Suprapubic skin (tissue), 4 donors: ENCODE measurements around the gene MCM9.

ENCODE experiments used
- EP300 ChIP-seq: sonication (generic); formaldehyde crosslinking; IDR thresholded peaks from one replicate; pipeline ENCODE4 v1.6.1; 2017; ENCODE audit warnings: antibody characterized with exemption
- POLR2A ChIP-seq, 2 donors: fragments of 450-650 bp; IDR thresholded peaks; one replicate each; pipeline ENCODE4 v1.6.1; 2017; ENCODE audit warnings: antibody characterized with exemption in 2 of 2, mild to moderate bottlenecking in 2 of 2, moderate library complexity in 2 of 2
- POLR2AphosphoS5 ChIP-seq, 3 donors: sonication (generic); formaldehyde crosslinking; IDR thresholded peaks; one replicate each; pipeline ENCODE4 v1.6.1; 2017; ENCODE audit warnings: antibody characterized with exemption in 3 of 3
- TF ChIP-seq, protein P1 (sequence below), 2 donors: fragments of 200-600 bp in 1 of 2; fragments of 450-650 bp in 1 of 2; sonication (generic) in 1 of 2; IDR thresholded peaks; one replicate each; pipeline ENCODE4 v1.5.1; 2016 to 2019; ENCODE audit warnings: antibody characterized with exemption in 2 of 2, mild to moderate bottlenecking in 1 of 2, moderate library complexity in 1 of 2

DNA sequence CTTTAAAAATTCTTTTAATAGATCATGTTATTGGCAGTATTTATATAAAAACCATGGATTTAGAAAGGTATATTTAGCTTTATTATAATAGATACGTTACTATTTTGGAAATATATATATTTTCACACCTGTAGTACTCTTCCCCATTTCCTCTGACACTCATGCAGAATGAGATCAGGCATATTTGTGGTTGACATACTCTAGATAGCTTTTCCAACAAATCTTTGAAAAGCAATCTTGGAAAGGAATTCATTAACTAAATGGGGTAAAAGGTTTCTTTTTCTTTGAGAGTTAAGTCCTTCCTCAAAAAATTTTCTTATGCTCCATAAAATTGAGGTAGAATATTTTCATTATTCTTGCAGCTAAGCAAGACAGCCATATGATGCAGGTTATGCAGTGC is 26.5 kb downstream of the MCM9 start:
- no peak for TF ChIP-seq POLR2A (IDR thresholded peaks at IDR 0.05)
- TF ChIP-seq, protein P1, sequence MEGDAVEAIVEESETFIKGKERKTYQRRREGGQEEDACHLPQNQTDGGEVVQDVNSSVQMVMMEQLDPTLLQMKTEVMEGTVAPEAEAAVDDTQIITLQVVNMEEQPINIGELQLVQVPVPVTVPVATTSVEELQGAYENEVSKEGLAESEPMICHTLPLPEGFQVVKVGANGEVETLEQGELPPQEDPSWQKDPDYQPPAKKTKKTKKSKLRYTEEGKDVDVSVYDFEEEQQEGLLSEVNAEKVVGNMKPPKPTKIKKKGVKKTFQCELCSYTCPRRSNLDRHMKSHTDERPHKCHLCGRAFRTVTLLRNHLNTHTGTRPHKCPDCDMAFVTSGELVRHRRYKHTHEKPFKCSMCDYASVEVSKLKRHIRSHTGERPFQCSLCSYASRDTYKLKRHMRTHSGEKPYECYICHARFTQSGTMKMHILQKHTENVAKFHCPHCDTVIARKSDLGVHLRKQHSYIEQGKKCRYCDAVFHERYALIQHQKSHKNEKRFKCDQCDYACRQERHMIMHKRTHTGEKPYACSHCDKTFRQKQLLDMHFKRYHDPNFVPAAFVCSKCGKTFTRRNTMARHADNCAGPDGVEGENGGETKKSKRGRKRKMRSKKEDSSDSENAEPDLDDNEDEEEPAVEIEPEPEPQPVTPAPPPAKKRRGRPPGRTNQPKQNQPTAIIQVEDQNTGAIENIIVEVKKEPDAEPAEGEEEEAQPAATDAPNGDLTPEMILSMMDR (IDR thresholded peaks at IDR 0.05): no peak
- TF ChIP-seq POLR2AphosphoS5 (IDR thresholded peaks at IDR 0.05): no peak
- no peak for TF ChIP-seq EP300
